HG03066 (cell line): ENCODE results near the gene VWA3B.
"Not testable (repeated sequence)": the region's sequence is repeated elsewhere in the genome, so short reads cannot be mapped to it uniquely, and the experiment has no call there.

Source experiments
- ATAC-seq: cut with Tn5 transposase; IDR thresholded peaks from one replicate; pipeline ENCODE4 v1.9.1; 2021; ENCODE audit warnings: low read depth; ENCODE audit not compliant: unreplicated experiment

VWA3B gene

DNA sequence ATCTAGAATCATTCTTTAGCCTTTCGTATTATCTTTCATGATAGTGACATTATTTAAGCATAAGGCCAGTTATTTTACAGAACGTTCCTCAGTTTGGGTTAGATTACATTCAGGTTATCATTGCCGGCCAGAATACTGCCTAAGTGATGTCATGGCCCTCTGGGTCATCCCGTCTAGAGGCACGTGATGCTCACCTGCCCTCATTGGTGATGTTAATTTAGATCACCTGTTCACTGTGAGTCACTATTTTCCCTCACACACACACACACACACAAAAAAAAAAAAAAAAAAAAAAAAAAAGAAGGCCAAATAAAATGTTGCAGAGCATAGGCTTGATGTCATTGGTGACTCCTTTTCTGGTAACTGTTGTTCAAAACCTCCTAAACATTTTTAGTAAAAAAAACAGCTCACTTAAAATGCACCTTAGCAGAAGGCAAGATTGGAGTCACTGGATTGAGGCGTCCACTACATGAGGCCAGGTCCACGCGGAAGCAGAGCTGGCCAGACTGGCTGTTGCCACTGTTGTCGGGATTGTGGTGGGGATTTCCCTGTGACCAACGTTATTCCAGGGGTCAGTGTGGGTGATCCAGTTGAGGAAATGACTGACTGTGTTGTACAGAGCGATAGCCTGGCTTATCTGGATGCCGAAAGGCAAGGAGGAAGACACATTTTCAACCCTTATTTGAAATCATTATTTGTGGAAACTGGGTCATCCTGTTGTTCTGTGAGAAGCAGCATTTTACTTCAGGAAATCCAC, 207.1 kb downstream of the VWA3B start:
- no peak for ATAC-seq

- no peak for ATAC-seq
These were observed 207.7 kb downstream of the VWA3B start for GRCh38 chr2:98294711-98295110.

DNA sequence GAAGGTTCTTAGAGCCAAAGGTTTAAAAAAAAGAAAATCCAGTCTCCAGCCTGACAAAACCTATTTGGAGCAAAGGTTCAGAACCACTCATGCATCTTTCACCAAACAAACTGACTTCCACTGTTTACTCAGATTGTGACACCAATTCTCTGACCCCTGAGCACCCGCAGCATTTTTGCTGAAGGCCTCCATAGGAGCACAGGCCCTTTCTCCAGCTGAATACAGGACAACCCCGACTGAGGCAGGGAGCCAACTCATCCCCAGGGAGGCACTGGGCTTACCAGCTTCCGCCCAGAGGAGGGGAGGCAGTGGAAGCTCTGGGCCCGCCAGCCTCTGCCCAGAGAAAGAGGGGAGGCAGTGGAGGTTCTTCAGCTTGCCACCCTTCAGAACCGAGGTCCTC, 208.3 kb downstream of the VWA3B start:
- ATAC-seq, result no peak

- ATAC-seq, result no peak
These were observed 208.9 kb downstream of the VWA3B start for GRCh38 chr2:98295721-98296414.

DNA sequence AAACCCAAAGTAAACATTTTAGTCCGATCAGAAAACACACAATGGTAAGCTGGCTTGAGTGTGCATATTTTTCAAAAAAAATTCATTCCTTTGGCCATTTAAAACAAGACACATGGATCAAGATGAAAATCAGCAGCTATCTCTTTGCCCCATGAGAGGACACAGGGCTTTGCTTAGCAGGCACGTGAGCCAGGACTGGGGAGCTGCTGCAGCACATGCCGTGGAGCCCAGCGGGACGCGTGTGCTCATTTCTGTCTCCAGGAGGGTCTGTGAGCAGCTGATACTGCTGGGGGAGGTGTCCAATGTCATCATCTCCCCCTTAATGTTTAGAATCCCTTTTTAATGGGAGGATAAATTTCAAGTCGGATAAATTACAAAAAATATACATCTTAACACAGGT, 209.5 kb downstream of the VWA3B start:
- ATAC-seq, result no peak

GRCh38 chr2:98297817-98298682, 211.1 kb downstream of the VWA3B start:
- no peak for ATAC-seq

DNA sequence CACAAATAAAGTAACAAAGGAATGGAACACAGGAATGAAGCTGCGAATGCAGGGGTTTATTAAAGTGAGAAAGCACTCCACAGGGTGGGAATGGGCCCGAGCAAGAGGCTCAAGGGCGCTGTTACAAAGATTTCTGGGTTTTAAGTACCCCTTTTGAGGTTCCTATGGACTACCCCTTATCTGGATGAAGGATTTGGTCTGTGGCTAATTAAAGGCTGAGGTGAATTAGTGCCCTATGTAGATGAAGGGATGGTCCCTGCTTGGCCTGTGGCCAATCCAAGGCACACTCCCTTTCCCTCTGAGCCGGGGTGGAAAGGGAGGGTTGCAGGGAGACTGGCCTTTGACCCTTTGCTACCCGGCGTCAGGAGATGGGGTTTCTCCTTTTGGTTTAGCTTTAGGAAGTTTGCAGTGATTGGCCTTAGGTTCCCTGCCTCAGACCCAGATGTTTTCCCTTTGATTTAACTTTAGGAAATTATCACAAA, 211.8 kb downstream of the VWA3B start:
- ATAC-seq, result no peak

DNA sequence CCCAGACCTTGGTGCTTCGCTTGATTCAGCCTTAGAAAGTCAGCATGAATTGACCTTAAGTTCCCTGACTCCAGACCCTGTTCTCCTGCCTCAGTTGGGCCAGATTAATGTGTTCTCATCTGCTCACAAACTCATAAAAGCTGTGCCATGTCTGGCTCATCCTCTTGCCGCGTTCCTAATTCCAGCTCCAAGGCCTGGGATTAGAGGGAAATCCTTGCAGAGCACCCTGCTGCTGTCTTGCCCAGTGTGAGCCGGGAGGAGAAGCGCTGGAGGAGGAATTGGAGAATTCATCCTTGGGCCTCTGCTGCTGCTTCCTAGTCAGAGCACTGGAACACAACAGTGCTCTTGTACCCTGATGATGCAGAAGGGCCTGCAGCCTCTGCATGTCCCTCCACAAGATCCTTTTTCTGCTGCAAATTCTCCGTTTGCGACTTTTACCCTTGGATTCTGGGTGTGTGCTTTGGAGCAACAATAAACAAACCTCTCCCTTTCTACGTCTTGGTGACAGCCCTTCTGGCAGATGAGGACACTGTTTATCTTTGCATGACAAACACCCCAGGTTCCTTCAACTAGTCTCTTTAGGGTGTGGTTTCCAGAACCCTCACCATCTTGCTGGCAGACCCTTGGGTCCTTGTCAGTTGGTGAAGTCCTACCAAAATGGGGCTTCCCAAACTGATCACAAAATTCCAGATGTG, 212.4 kb downstream of the VWA3B start:
- no peak for ATAC-seq

DNA sequence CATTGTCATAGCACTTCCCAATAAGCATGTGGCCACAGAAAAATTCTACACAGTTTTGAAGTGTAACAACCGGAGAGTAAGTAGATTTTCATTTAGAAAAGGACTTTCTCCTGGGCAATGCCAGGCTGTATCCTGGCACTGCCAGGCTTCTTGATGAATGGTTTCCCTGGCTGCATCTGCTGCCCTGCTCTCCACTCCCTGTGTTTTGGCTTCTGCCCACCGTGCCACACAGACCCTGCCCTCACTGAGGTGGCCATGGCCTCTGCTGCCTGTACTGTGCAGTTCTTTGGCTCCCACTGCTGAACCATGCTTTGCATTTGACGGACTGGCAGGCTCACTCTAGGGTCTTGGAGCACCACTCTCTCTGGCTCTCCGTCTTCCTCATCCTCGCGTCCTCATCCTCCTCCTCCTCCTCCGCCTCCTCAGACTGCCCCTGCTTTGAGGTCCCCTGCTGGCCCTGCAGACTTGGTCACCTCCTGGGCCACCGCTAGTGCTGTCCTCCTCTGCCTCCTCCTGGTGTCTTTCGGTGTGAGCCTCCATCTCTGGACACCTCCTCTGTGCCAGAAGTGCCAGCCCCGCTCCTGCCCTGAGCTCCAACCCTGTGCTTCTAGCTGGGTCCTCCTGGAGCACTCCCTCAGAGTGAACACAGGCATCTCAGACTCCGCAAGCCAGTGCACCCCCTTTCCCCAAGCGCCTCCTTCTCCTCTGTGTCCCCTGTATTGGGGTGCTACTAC, 213.3 kb downstream of the VWA3B start:
- ATAC-seq, result no peak

GRCh38 chr2:98301469-98301868, 214.5 kb downstream of the VWA3B start:
- ATAC-seq, result no peak

DNA sequence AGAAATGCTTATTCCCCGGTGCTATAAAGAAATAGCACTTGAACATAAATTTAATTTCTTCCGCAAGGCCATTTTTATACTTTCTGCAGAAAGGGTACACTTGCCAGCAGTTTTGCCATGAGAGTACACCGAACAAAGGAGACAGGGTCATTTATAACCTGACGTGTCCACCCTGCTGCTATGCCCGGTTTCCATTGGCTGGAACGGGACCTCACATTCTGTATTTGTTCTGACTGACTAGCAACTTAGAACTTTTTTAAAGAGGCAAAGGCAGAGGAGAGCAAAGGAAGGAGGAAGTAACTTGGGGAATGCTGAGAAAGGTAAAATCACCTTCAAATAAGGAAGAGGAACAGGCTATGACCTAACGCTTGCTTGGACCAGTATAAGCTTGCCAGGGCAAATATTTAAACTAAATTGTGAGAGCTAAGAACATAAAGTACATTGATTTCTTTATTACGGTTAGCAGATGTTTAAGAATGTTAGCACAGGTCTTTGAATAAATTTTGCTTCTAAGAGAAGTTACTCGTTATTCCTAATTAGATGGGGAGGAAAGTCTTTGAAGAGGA, 220.2 kb downstream of the VWA3B start:
- not testable (repeated sequence) for ATAC-seq

DNA sequence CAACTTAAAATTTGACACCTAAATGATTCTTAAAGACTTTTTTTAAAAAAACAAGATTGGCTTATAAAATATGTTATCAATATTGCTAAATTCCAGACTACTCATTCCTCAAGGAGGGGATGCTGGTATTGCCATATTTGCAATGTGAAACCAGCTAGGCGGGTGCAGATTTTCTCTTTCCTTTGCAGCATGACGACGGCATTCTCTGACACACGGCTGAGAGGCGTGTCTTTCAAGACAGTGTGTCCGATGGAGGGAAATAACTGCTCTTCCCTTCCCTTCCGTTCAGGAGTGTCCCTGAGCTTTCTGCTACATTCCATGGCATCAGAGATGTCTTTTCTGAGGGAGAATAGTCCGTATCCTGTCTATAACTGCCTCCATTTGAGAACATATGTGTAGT, 221.1 kb downstream of the VWA3B start:
- ATAC-seq, result no peak

- ATAC-seq, result no peak
These were observed 221.6 kb downstream of the VWA3B start for GRCh38 chr2:98308532-98308931.

- ATAC-seq, result no peak
These were observed 222.6 kb downstream of the VWA3B start for GRCh38 chr2:98309580-98309979.

GRCh38 chr2:98310010-98310409, 223.0 kb downstream of the VWA3B start:
- ATAC-seq, result no peak

DNA sequence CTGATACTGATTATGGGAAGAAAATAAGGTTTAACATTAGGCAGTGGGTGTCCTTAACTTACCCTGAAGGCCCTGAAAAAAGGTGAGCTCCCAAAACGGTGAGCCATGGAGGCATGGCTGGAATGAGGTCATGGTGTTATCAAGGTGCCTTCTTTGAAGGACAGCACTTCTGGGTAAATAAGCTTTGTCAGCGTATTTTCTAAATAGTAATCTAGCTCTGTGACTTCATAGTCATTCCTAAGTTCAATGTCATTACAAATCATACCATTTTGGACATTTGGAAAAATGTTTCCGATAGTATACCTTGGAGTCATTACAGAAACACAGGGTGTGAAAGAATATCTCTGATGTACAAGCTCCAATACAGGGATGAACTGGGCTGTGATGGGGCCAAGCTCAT, 224.1 kb downstream of the VWA3B start:
- ATAC-seq, result no peak

DNA sequence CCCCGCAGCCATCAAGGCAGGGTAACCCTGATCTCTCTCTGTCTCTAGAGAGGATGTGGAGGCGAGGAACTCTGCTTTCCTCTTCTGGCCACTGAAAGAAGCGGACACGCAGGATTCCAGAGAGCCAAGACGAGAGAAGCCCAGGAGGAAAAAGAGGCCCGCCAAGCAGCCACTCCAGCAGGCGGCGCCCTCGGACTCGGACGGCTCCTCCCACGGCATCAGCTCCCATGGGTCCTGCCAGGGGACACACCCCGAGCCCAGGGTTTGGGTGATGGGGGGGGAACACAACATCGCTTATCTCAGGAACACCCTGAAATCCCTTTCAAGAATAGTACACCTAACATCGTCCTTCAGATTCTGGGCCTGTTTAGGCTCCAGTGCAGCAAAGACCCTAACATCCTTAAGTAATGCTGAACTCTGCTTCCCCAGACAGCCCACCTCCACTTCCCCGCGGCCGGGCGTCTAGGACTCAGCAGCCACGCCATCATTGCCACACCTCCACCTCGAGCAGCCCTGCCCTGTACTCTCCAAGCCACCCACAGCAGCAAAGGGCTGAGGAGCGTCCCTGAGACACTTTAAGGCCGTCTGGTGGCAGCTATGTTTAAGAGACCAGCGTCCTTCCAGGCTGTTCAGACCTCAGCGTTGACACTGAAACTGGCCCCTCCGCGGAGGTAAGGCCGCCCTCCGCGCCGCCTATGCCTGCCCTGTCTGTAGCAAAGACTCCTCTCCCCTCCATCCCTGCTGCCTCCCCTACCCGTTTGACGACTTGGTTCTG, 225.0 kb downstream of the VWA3B start:
- no peak for ATAC-seq

- no peak for ATAC-seq
These were observed 226.7 kb downstream of the VWA3B start for GRCh38 chr2:98313492-98314250.
